Upper lobe of left lung (tissue), 4 donors: Measurements from ENCODE around the gene MAN1B1.
A peak's percentile ranks its signal among the peaks of the same experiment; 100 is the strongest.

Experiments used
- CTCF ChIP-seq, 6 experiments: fragments of 450-650 bp in 4 of 6; fragments of 200-600 bp in 2 of 6; sonication (generic) in 2 of 6; IDR thresholded peaks; one replicate each; pipeline ENCODE4 v1.5.1; 2016 to 2019; ENCODE audit warnings: antibody characterized with exemption in 6 of 6
- POLR2A ChIP-seq, 4 donors: fragments of 450-650 bp; IDR thresholded peaks; one replicate each; pipeline ENCODE4 v1.5.1; 2016 to 2017; ENCODE audit warnings: antibody characterized with exemption in 4 of 4, mild to moderate bottlenecking in 2 of 4

- TF ChIP-seq CTCF (IDR thresholded peaks at IDR 0.05) (peak; percentile 80 to 88 (median 86)), POLR2A (IDR thresholded peaks at IDR 0.05) (no peak)
Measured at GRCh38 chr9:137067860-137068538, 18.8 kb upstream of the MAN1B1 start.
